IMR-90 (cell line): ENCODE measurements around the gene ABHD15. TPM values are rescaled to one million over a fixed set of nuclear protein-coding genes. Genes with fewer than 3 reads are reported as not detected.

Experiments
- ATAC-seq: fragments of 200-7000 bp; cut with Tn5 transposase; 2 replicates; pipeline ENCODE4 v1.9.1; 2020; ENCODE audit warnings: low read depth, mild to moderate bottlenecking, moderate library complexity
- BruUV-seq: library from RNA; stranded (reverse); fragments of 400-500 nt; replicated peaks from 2 replicates; lab custom pipeline; 2021; lab: Mats Ljungman, UMichigan
- CTCF ChIA-PET: fragments of 300-600 bp; formaldehyde crosslinking; extraction: SDS; loops from one replicate; lab custom pipeline; 2021; ENCODE audit warnings: antibody characterized with exemption; lab: Yijun Ruan, JAX
- POLR2A ChIA-PET: fragments of 300-600 bp; sonication (Branson Sonifier 250); formaldehyde crosslinking; loops from one replicate; lab custom pipeline; 2022; ENCODE audit warnings: antibody characterized with exemption; ENCODE audit not compliant: unreplicated experiment; lab: Charles Lee
- DNase-seq: peaks from one replicate; pipeline ENCODE4 v3.0.0; 2013
- H2AFZ ChIP-seq: replicated peaks from 2 replicates; pipeline ENCODE3; 2013; ENCODE audit warnings: low read length, mild to moderate bottlenecking; ENCODE audit not compliant: poor library complexity
- H2AK5ac ChIP-seq: 2 replicates; pipeline ENCODE4 v1.6.1; 2013; ENCODE audit warnings: low read depth, low read length, inconsistent platforms
- H2AK9ac ChIP-seq: replicated peaks from 2 replicates; pipeline ENCODE3; 2013; ENCODE audit warnings: mild to moderate bottlenecking, low read depth, low read length, moderate library complexity; ENCODE audit not compliant: poor library complexity
- H2BK120ac ChIP-seq: 2 replicates; pipeline ENCODE4 v1.6.1; 2013; ENCODE audit warnings: low read depth, low read length, inconsistent platforms
- H2BK15ac ChIP-seq: 3 replicates; pipeline ENCODE4 v1.6.1; 2013; ENCODE audit warnings: low read depth, low read length, inconsistent platforms
- H2BK20ac ChIP-seq: 2 replicates; pipeline ENCODE4 v1.6.1; 2013; ENCODE audit warnings: low read depth, mild to moderate bottlenecking, inconsistent platforms, low read length, moderate library complexity
- H2BK5ac ChIP-seq: 2 replicates; pipeline ENCODE4 v1.6.1; 2013; ENCODE audit warnings: mild to moderate bottlenecking, low read depth, low read length, inconsistent platforms; ENCODE audit not compliant: poor library complexity, severe bottlenecking
- H3K14ac ChIP-seq: replicated peaks from 2 replicates; pipeline ENCODE4 v1.6.1; 2013; ENCODE audit warnings: low read depth, low read length, inconsistent platforms
- H3K18ac ChIP-seq: 2 replicates; pipeline ENCODE4 v1.6.1; 2013; ENCODE audit warnings: low read depth, low read length, control low read depth
- H3K23ac ChIP-seq: 2 replicates; pipeline ENCODE4 v1.6.1; 2013; ENCODE audit warnings: low read depth, low read length, inconsistent platforms
- H3K27ac ChIP-seq: 2 replicates; pipeline ENCODE4 v1.5.1; 2013; ENCODE audit warnings: mild to moderate bottlenecking, control low read depth, low read length; ENCODE audit not compliant: insufficient read depth
- H3K27me3 ChIP-seq: 2 replicates; pipeline ENCODE4 v1.6.1; 2013; ENCODE audit warnings: low read length; ENCODE audit not compliant: control insufficient read depth, insufficient read depth
- H3K36me3 ChIP-seq: 2 replicates; pipeline ENCODE4 v1.6.1; 2013; ENCODE audit warnings: low read length, mixed read lengths; ENCODE audit not compliant: control insufficient read depth, insufficient read depth
- H3K4ac ChIP-seq: 2 replicates; pipeline ENCODE4 v1.6.1; 2013; ENCODE audit warnings: low read depth, low read length, inconsistent platforms
- H3K4me1 ChIP-seq: 2 replicates; pipeline ENCODE4 v1.6.1; 2013; ENCODE audit warnings: low read length, mixed read lengths; ENCODE audit not compliant: control insufficient read depth, insufficient read depth
- H3K4me2 ChIP-seq: 2 replicates; pipeline ENCODE4 v1.6.1; 2013; ENCODE audit warnings: low read depth, mild to moderate bottlenecking, control low read depth, low read length, moderate library complexity
- H3K4me3 ChIP-seq: 2 replicates; pipeline ENCODE4 v1.5.1; 2013; ENCODE audit warnings: low read depth, mild to moderate bottlenecking, control low read depth, low read length, moderate library complexity; ENCODE audit not compliant: insufficient read depth
- H3K56ac ChIP-seq: 2 replicates; pipeline ENCODE4 v1.6.1; 2013; ENCODE audit warnings: low read length, inconsistent platforms; ENCODE audit not compliant: insufficient read depth; ENCODE audit errors: extremely low read depth
- H3K79me1 ChIP-seq, 2 experiments: 2 replicates each; pipeline ENCODE4 v1.6.1; 2013; ENCODE audit warnings: low read length in 2 of 2, inconsistent platforms in 1 of 2, low read depth in 1 of 2
- H3K9ac ChIP-seq: 2 replicates; pipeline ENCODE4 v1.6.1; 2013; ENCODE audit warnings: low read depth, low read length, control low read depth
- H3K9me1 ChIP-seq: 2 replicates; pipeline ENCODE4 v1.6.1; 2013; ENCODE audit warnings: low read length, inconsistent platforms; ENCODE audit not compliant: insufficient read depth
- H3K9me3 ChIP-seq: 2 replicates; pipeline ENCODE4 v1.6.1; 2013; ENCODE audit warnings: low read length; ENCODE audit not compliant: control insufficient read depth, insufficient read depth
- H4K20me1 ChIP-seq: 2 replicates; pipeline ENCODE4 v1.6.1; 2013; ENCODE audit warnings: low read length, inconsistent platforms; ENCODE audit not compliant: insufficient read depth
- H4K5ac ChIP-seq: 2 replicates; pipeline ENCODE4 v1.6.1; 2013; ENCODE audit warnings: mild to moderate bottlenecking, low read depth, low read length, control low read depth
- H4K8ac ChIP-seq, 2 experiments: 2 replicates each; pipeline ENCODE4 v1.6.1; 2013; ENCODE audit warnings: low read depth in 2 of 2, low read length in 2 of 2, control low read depth in 1 of 2, inconsistent platforms in 1 of 2
- H4K91ac ChIP-seq: 2 replicates; pipeline ENCODE4 v1.6.1; 2013; ENCODE audit warnings: low read depth, low read length, inconsistent platforms; ENCODE audit not compliant: insufficient read depth
- CTCF ChIP-seq: conservative IDR thresholded peaks from 2 replicates; pipeline ENCODE4 v1.5.1; 2012; ENCODE audit warnings: mild to moderate bottlenecking, low read depth, low read length, improper control_type of control experiment
- ELK1 ChIP-seq: fragments of 150-350 bp; IDR thresholded peaks from 2 replicates; pipeline ENCODE4 v1.6.1; 2016; ENCODE audit warnings: low read depth, mild to moderate bottlenecking, low read length, moderate library complexity, borderline replicate concordance
- MAFK ChIP-seq: IDR thresholded peaks from 2 replicates; pipeline ENCODE4 v1.6.1; 2012; ENCODE audit warnings: low read depth, low read length, improper control_type of control experiment
- MXI1 ChIP-seq: IDR thresholded peaks from 2 replicates; pipeline ENCODE4 v1.6.1; 2012; ENCODE audit warnings: low read depth, mild to moderate bottlenecking, low read length, moderate library complexity, borderline replicate concordance
- POLR2A ChIP-seq: IDR thresholded peaks from 2 replicates; pipeline ENCODE4 v1.6.1; 2012; ENCODE audit warnings: mild to moderate bottlenecking, low read depth, low read length
- WGBS, 2 experiments: methylation state at CpG; one replicate each; pipeline versions ENCODE4 v1.1.5 to v1.1.7; 2013; ENCODE audit warnings: missing lambda C conversion rate in 2 of 2; ENCODE audit not compliant: insufficient read length in 1 of 2; ENCODE audit errors: extremely low coverage in 2 of 2; 5-methylcytosine and 5-hydroxymethylcytosine counted together
- dilution Hi-C: fragments of 300-500 bp; cut with HindIII; formaldehyde crosslinking; loops from one replicate; pipeline ENCODE4 v1.14.3; 2018; ENCODE audit warnings: low sequenced_read_pairs; ENCODE audit not compliant: unreplicated experiment
- in situ Hi-C: fragments of 300-500 bp; cut with MboI; formaldehyde crosslinking; loops from 3 replicates; pipeline ENCODE4 v1.14.3; 2019; ENCODE audit warnings: low sequenced_read_pairs, inconsistent platforms, mixed read lengths
- intact Hi-C: fragments of 100-400 bp; cut with micrococcal nuclease; formaldehyde crosslinking; loops from 2 replicates; pipeline ENCODE4 v1.10.0; 2022
- polyA plus RNA-seq, 3 experiments: library from polyadenylated mRNA; depleted of rRNA; stranded (reverse); fragments of >200 nt; gene quantifications; 2 replicates each; pipeline ENCODE4 v1.2.3, GENCODE V29; 2012; ENCODE audit warnings: low replicate concordance in 1 of 3
- total RNA-seq: library from RNA; depleted of rRNA; stranded (reverse); fragments of >200 nt; gene quantifications from 2 replicates; pipeline ENCODE4 v1.2.3, GENCODE V29; 2012

The ABHD15 gene
- total and polyA plus RNA-seq, 2 of the 4 experiments (the other 2 are of a cell fraction): 3.2 to 4.6 TPM

- peak overlapping the region; percentile 97 for H3K4me3 ChIP-seq
- peak overlapping the region; percentile 62 for H3K9ac ChIP-seq
- peak overlapping the region; percentile 52; the same call in 1 of the 2 replicates for H3K56ac ChIP-seq
- H3K9me1 ChIP-seq: peaks cover 2% of the 10 kb centered on the region; the same call in 1 of the 2 replicates
- DNase-seq (peak; percentile 25), ATAC-seq (peak; percentile 41)
- no peak overlapping the region for H2BK15ac ChIP-seq
- peak overlapping the region; percentile 69 for H3K4ac ChIP-seq
- peaks cover 8% of the 10 kb centered on the region for H3K4me1 ChIP-seq
- ChIA-PET POLR2A (no interaction called here), CTCF (interaction anchor here (0.7 to 1.2 kb wide), 2 partner anchors 198 to 524 kb away, joined by 3 read pairs; no protein-coding TSS in a partner anchor)
- peak overlapping the region; percentile 67 to 87; a peak in 3 of 4 replicates for H4K8ac ChIP-seq
- no peak overlapping the region for H3K18ac ChIP-seq
- H2AFZ ChIP-seq: peak overlapping the region; percentile 96
- peak overlapping the region; percentile 78 for H3K27ac ChIP-seq
- H2AK5ac ChIP-seq: peak overlapping the region; percentile 41; the same call in 1 of the 2 replicates
- 0% methylated on average over 18 of the region's 63 CpGs; no CpG with 5 or more reads in 1 of the 2 experiments for WGBS, 2 experiments
- peak overlapping the region; percentile 63 for H2BK5ac ChIP-seq
- no peak overlapping the region for H2BK20ac ChIP-seq
- H3K23ac ChIP-seq: peak overlapping the region; percentile 79
- H3K9me3 ChIP-seq: no peaks in the 10 kb centered on the region
- TSS peak; percentile 65 for BruUV-seq
- H4K5ac ChIP-seq: peak overlapping the region; percentile 58; the same call in 1 of the 2 replicates
- peaks cover 9% of the 10 kb centered on the region; the same call in 1 of the 2 replicates for H3K36me3 ChIP-seq
- dilution Hi-C loops (no loop called here), intact Hi-C loops (loop anchor here (1.0 to 10.0 kb wide), 2 partner anchors 198 to 423 kb away; no protein-coding TSS in a partner anchor), in situ Hi-C loops (no loop called here)
- no peaks in the 10 kb centered on the region for H3K27me3 ChIP-seq
- peak overlapping the region; percentile 92 for H3K4me2 ChIP-seq
- H2BK120ac ChIP-seq: no peak overlapping the region
- TF ChIP-seq POLR2A (no peak), MXI1 (no peak), ELK1 (no peak), CTCF (0 out of 2 replicates have a peak, but pooled peaks have one; percentile 18), MAFK (no peak)
- peak overlapping the region; percentile 85 for H3K14ac ChIP-seq
- peak overlapping the region; percentile 31 for H4K91ac ChIP-seq
- peaks cover 5 to 37% of the 10 kb centered on the region in 2 experiments for H3K79me1 ChIP-seq
- H4K20me1 ChIP-seq: no peaks in the 10 kb centered on the region
- H2AK9ac ChIP-seq: peak overlapping the region; percentile 68
These were observed 905 bp upstream of the ABHD15 start for GRCh38 chr17:29567554-29568330.
